Fibroblast of the aortic adventitia (primary cell): ENCODE measurements around the gene OXER1. TPM values are rescaled to one million over a fixed set of nuclear protein-coding genes. Genes with fewer than 3 reads are reported as not detected.
A peak's percentile ranks its signal among the peaks of the same experiment; 100 is the strongest.

Source experiments
- DNase-seq: peaks from one replicate; pipeline ENCODE4 v3.0.0-alpha.2; 2010; ENCODE audit warnings: low read depth
- H3K4me3 ChIP-seq: 2 replicates; pipeline ENCODE4 v1.5.1; 2011; ENCODE audit warnings: low read depth, mild to moderate bottlenecking, control low read depth, low read length, moderate library complexity
- CTCF ChIP-seq: IDR thresholded peaks from 2 replicates; pipeline ENCODE4 v1.5.1; 2011; ENCODE audit warnings: mild to moderate bottlenecking, low read length, control low read depth, inconsistent platforms; ENCODE audit not compliant: insufficient read depth
- total RNA-seq: library from RNA; depleted of rRNA; stranded (reverse); fragments of >200 nt; gene quantifications from 2 replicates; pipeline ENCODE4 v1.2.3, GENCODE V29; 2012; ENCODE audit warnings: low replicate concordance

Gene OXER1
- total RNA-seq, 1 donor, result 0.27 TPM

DNA sequence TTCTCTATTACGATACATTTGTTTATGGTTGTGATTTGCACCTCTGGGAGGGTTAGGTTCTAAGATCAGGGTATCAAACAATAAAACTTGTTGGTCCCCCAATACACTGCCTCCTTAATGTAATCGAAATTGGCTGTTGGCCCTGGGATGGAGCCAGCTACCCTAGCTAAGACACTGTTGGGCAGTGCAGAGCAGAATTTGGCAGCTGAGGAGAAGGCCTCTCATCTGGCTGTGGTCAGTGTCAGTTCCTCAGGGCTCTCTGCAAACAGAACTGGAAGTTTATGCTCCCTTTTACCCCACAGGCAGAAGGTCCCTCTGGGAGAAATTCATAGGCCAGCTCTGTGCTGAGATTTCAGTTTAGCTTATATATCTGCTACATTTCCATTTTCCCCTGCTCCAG lies 37.0 kb upstream of the OXER1 start:
- no peak overlapping the region for H3K4me3 ChIP-seq
- DNase-seq, result peak; percentile 42
- TF ChIP-seq CTCF, result no peak

DNA sequence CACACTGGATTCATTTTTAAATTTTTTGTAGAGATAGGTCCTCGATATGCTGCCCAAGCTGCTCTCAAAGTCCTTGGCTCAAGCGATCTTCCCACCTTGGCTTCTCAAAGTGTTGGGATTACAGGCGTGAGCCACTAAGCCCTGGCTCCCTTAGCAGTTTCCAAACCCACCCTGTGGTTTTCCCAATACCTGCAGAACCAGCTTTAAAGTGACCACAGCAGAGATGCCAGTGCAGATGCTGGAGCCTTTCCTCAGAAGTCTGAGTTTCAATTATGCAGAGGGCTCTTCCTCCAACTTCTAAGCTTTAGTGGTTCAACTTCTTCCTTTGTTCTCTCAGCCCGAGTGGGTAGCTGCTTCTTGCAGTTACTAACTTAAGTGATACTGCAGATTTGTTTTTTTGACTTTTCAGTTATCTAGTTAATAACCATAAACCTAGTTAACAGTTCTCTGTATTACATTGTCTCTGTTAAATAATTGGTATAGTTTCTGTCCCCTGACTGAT lies 36.6 kb upstream of the OXER1 start:
- no peak for TF ChIP-seq CTCF
- H3K4me3 ChIP-seq, result no peak overlapping the region
- no peak for DNase-seq

DNA sequence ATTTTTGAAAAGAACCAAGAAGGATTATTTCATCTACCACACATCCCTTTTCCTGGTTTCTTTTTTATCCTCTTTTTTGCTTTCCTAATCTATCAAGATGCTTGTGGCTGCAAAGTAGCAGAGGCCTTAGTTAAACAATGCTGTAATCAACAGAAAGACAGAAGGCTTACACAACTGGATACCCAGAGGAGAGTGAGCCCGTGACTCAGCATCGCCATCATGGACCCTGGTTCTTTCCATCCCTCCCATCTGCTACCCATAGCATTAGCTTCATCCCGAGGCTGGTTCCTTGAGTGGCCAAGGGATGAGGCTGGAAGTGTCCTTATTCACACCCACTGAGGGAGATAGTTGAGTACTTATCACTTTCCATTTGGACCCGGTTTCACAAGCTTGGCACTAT lies 35.9 kb upstream of the OXER1 start:
- no peak for TF ChIP-seq CTCF
- no peak overlapping the region for H3K4me3 ChIP-seq
- DNase-seq, result peak; percentile 44

- H3K4me3 ChIP-seq, result no peak overlapping the region
- no peak for TF ChIP-seq CTCF
- DNase-seq, result no peak
Measured at GRCh38 chr2:42797281-42797680, 33.3 kb upstream of the OXER1 start.

DNA sequence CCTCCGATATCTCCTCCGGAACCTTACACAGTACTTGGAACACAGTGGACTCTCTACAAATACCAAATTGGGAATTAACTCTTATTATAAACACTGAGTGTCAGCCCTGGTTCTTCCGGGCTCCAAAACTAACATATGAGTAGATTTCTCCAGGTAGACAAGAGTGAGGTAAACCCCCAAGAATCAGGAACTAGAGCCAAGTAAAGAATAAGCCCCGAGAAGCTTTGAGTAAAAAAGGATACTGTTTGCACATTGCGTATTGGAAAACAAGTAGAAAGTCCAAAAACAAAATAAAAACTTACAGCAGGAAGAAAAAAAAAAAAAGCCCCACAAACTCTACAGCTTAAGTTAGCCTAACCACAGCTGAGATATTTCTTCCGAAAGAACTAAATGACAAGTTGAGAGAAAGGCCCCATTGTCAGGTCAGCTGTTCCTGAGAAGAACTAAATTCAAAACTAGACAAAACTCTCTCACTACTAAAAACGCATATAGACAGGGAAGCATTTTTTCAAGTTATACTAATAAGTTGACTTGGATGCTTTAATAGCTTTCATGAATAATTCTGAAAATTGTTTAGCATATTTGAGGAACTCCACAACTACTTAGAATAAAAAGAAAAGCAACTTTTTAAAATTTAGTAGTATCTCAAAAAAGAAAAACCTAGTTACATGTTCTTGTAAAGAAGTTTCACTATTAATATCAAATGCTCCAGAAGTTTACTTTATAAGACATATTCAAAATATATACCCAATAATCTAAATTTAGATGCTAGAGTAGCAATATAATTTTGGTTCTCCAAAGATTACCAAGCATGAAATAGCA lies 32.7 kb upstream of the OXER1 start:
- DNase-seq, result no peak
- no peak for TF ChIP-seq CTCF
- no peak overlapping the region for H3K4me3 ChIP-seq

- H3K4me3 ChIP-seq, result no peak overlapping the region
- TF ChIP-seq CTCF, result no peak
- DNase-seq, result peak; percentile 26
Measured at GRCh38 chr2:42795841-42796301, 31.9 kb upstream of the OXER1 start.
